HepG2 (cell line): ENCODE measurements around the gene SH2D2A.

ENCODE experiments used
- FOXK2 ChIP-seq: fragments of 450-650 bp; IDR thresholded peaks from 2 replicates; pipeline ENCODE4 v1.6.1; 2016
- KDM5B ChIP-seq: sonication (generic); formaldehyde crosslinking; IDR thresholded peaks from 2 replicates; pipeline ENCODE4 v1.4.0; 2020; ENCODE audit warnings: missing genetic modification reagents, mild to moderate bottlenecking, borderline replicate concordance
- RXRA ChIP-seq: sonication (generic); formaldehyde crosslinking; IDR thresholded peaks from 2 replicates; pipeline ENCODE4 v1.5.1; 2020; ENCODE audit warnings: missing genetic modification reagents
- ZNF281 ChIP-seq: sonication (generic); formaldehyde crosslinking; IDR thresholded peaks from 2 replicates; pipeline ENCODE4 v1.4.0; 2020; ENCODE audit warnings: missing genetic modification reagents, borderline replicate concordance
- ZNF431 ChIP-seq: sonication (generic); formaldehyde crosslinking; IDR thresholded peaks from 2 replicates; pipeline ENCODE4 v1.9.0; 2022; ENCODE audit warnings: missing genetic modification reagents, low read depth, mild to moderate bottlenecking, borderline replicate concordance
- ZNF670 ChIP-seq: sonication (generic); formaldehyde crosslinking; IDR thresholded peaks from 2 replicates; pipeline ENCODE4 v1.8.0; 2022; ENCODE audit warnings: mild to moderate bottlenecking, missing genetic modification reagents, borderline replicate concordance
- TF ChIP-seq, protein P1 (sequence below): sonication (generic); formaldehyde crosslinking; IDR thresholded peaks from 2 replicates; pipeline ENCODE4 v1.5.0; 2020; ENCODE audit warnings: mild to moderate bottlenecking, missing genetic modification reagents, moderate library complexity
- TF ChIP-seq, protein P2 (sequence below): sonication (generic); formaldehyde crosslinking; IDR thresholded peaks from 2 replicates; pipeline ENCODE4 v1.4.0; 2020; ENCODE audit warnings: missing genetic modification reagents

- TF ChIP-seq FOXK2 (no peak), ZNF431 (no peak), ZNF281 (CRISPR knock-in tag) (no peak), RXRA (CRISPR knock-in tag) (no peak), ZNF670 (CRISPR knock-in tag) (no peak), KDM5B (CRISPR knock-in tag) (no peak)
- TF ChIP-seq, protein P1, sequence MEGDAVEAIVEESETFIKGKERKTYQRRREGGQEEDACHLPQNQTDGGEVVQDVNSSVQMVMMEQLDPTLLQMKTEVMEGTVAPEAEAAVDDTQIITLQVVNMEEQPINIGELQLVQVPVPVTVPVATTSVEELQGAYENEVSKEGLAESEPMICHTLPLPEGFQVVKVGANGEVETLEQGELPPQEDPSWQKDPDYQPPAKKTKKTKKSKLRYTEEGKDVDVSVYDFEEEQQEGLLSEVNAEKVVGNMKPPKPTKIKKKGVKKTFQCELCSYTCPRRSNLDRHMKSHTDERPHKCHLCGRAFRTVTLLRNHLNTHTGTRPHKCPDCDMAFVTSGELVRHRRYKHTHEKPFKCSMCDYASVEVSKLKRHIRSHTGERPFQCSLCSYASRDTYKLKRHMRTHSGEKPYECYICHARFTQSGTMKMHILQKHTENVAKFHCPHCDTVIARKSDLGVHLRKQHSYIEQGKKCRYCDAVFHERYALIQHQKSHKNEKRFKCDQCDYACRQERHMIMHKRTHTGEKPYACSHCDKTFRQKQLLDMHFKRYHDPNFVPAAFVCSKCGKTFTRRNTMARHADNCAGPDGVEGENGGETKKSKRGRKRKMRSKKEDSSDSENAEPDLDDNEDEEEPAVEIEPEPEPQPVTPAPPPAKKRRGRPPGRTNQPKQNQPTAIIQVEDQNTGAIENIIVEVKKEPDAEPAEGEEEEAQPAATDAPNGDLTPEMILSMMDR (CRISPR knock-in tag), result no peak
- TF ChIP-seq, protein P2, sequence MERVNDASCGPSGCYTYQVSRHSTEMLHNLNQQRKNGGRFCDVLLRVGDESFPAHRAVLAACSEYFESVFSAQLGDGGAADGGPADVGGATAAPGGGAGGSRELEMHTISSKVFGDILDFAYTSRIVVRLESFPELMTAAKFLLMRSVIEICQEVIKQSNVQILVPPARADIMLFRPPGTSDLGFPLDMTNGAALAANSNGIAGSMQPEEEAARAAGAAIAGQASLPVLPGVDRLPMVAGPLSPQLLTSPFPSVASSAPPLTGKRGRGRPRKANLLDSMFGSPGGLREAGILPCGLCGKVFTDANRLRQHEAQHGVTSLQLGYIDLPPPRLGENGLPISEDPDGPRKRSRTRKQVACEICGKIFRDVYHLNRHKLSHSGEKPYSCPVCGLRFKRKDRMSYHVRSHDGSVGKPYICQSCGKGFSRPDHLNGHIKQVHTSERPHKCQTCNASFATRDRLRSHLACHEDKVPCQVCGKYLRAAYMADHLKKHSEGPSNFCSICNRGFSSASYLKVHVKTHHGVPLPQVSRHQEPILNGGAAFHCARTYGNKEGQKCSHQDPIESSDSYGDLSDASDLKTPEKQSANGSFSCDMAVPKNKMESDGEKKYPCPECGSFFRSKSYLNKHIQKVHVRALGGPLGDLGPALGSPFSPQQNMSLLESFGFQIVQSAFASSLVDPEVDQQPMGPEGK (CRISPR knock-in tag), result no peak
These were observed 60.3 kb downstream of the SH2D2A start for GRCh38 chr1:156756355-156756754.
